Measurements from ENCODE around the gene PPT1.
"Not testable (repeated sequence)": the region's sequence is repeated elsewhere in the genome, so short reads cannot be mapped to it uniquely, and the experiment has no call there.

PPT1 gene

DNA sequence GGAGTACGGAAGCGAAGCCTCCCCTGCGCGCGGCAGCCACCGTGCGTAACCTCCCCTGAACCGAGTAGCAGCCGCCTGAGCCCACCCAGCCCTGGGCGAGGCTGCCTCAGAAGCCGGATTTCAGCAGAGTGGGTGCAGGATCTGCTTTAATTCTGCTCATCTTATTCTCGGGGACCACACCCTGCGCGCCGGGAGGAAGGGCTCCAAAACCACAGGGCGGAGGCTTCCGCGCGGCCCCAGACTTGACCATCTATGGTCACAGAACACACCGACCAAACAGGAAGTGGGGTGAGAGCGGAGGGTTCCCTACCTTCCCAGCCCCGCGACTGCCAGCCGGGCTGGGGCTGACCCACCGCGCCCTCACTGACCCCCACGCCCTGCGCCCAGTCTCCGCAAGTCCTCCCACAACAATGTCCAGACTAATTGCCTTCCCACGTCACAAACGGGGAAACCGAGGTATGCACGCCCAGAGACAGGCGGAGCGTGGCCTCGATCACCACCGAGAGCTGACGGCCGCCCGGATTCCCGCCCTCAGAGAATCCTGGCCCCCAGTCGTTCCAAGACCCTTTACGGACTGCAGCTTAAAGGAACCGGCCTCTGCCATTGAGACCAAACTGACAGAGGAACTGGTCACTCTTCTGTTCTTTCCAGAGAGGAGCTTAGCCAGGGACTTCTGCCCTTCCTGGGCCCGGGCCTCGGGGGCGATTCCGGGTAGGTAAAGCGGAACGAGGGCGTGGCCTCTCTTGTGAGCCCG, 57.1 kb downstream of the PPT1 start:
- H3K4me3 ChIP-seq (ENCODE audit: low read depth, low read length) = peak overlapping the region; percentile 97
- no peak for DNase-seq (ENCODE audit: low read depth)

GRCh38 chr1:40039245-40039756, 57.8 kb downstream of the PPT1 start:
- peak; percentile 30 for DNase-seq (ENCODE audit: low read depth)
- H3K4me3 ChIP-seq (ENCODE audit: low read depth, low read length) = peak overlapping the region; percentile 97
- TF ChIP-seq, protein P1, sequence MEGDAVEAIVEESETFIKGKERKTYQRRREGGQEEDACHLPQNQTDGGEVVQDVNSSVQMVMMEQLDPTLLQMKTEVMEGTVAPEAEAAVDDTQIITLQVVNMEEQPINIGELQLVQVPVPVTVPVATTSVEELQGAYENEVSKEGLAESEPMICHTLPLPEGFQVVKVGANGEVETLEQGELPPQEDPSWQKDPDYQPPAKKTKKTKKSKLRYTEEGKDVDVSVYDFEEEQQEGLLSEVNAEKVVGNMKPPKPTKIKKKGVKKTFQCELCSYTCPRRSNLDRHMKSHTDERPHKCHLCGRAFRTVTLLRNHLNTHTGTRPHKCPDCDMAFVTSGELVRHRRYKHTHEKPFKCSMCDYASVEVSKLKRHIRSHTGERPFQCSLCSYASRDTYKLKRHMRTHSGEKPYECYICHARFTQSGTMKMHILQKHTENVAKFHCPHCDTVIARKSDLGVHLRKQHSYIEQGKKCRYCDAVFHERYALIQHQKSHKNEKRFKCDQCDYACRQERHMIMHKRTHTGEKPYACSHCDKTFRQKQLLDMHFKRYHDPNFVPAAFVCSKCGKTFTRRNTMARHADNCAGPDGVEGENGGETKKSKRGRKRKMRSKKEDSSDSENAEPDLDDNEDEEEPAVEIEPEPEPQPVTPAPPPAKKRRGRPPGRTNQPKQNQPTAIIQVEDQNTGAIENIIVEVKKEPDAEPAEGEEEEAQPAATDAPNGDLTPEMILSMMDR (IDR thresholded peaks at IDR 0.05; ENCODE audit: control insufficient read depth, extremely low read depth, insufficient read depth) = peak; percentile 17; the same call in 1 of the 2 replicates

More for the DNA sequence above, 57.1 kb downstream of the PPT1 start:
- TF ChIP-seq, protein P1 (IDR thresholded peaks at IDR 0.05; ENCODE audit: control insufficient read depth, extremely low read depth, insufficient read depth) = no peak

DNA sequence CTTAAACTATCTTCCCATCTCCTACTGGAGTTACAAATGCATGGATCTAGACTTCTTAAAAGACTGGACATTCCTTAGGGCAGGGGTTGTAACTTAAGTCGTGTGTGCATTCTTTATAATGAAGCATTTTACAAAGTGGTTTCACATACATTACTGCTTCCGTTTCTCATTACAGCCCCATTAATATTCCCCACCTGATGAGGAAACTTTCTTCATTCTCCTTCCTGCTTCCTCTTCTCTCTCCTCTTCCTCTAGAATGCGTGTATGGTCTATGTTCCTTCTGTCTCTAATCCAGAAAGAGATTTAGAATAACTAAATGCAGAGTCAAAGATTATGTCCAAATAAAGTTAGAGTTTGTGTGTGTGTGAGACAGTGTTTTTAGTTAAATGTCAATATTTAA, 58.4 kb downstream of the PPT1 start:
- TF ChIP-seq, protein P1 (IDR thresholded peaks at IDR 0.05; ENCODE audit: control insufficient read depth, extremely low read depth, insufficient read depth) = no peak
- no peak overlapping the region for H3K4me3 ChIP-seq (ENCODE audit: low read depth, low read length)
- no peak for DNase-seq (ENCODE audit: low read depth)

DNA sequence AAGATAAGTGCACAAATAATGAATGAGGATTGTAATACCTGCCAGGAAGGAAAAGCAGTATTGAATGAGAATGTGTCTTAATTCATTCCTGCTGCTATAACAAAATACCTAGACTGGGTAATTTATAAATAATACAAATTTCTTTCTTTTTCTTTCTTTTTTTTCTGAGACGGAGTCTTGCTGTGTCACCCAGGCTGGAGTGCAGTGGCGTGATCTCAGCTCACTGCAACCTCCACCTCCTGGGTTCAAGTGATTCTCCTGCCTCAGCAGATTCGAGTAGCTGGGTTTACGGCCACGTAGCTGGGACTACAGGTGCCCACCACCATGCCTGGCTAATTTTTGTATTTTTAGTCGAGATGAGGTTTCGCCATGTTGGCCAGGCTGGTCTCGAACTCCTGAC, 59.8 kb downstream of the PPT1 start:
- H3K4me3 ChIP-seq (ENCODE audit: low read depth, low read length); DNase-seq (ENCODE audit: low read depth): not testable (repeated sequence)

DNA sequence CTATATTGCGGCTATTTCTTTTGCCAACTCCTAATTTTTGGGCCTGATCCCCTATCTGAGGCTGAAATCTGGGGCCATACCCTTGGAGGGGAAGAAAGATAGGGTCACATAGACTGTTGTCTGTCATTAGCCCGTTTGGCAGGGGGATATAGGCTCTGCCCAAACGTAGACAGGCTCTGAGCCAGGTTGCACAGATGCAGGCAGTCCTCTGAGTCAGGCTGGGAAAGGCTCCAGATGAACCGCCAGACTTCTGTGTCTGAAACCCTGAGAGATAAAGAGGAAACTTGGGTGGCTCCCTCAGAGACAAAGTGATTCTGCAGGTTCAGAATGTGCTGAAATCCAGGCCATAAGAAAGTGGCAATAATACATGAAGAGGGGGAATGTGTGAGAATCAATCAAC, 60.5 kb downstream of the PPT1 start:
- H3K4me3 ChIP-seq (ENCODE audit: low read depth, low read length) = no peak overlapping the region
- TF ChIP-seq, protein P1 (IDR thresholded peaks at IDR 0.05; ENCODE audit: control insufficient read depth, extremely low read depth, insufficient read depth) = no peak
- peak; percentile 82 for DNase-seq (ENCODE audit: low read depth)

DNA sequence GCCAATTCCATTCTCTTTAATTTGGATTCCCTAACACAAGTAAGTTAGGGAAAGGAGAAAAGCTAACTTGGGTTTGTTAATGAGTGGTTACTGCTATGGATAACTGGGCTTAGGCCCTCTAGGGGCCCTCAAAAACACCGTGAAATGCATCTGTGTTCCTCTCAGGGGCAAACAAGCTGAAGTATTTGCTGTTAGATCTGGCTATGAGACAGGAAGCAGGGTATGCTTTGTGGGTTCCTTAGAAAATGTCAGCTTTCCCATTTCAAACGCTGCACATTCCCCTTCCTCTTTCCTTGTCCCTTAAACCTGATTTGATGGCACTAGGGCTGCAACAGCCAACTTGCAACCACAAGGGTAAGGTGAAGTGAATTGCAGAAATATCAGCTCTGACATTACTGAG, 62.2 kb downstream of the PPT1 start:
- H3K4me3 ChIP-seq (ENCODE audit: low read depth, low read length) = no peak overlapping the region

DNA sequence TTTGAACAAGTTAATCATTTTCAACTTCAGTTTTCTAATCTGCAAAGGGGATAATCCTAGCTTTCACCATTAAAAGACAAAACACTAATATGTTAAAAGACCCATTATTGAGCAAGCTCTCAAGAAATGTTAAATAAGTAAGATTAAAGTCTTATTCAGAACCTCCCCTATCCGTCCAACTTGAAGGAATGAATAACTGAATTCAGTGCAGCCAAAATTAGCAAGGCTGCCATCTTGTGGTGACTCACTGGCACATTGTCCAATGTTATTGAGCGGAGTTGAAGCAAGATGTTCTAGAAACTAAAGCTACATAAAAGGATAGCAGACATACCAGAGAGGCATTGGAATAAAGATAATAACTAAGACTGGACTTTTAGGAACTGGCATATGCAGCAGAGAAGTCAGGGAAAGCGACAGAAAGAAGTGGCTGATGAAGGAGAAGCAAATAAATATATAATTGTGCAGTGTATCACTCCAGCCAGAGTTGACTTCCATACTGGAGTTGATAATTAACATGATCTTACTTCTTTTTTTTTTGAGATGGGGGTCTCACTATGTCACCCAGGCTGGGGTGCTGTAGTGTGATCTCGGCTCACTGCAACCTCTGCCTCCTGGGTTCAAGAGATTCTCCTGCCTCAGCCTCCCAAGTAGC, 64.7 kb downstream of the PPT1 start:
- peak; percentile 45 for DNase-seq (ENCODE audit: low read depth)
- TF ChIP-seq, protein P1 (IDR thresholded peaks at IDR 0.05; ENCODE audit: control insufficient read depth, extremely low read depth, insufficient read depth) = peak; percentile 87
- no peak overlapping the region for H3K4me3 ChIP-seq (ENCODE audit: low read depth, low read length)

More for the DNA sequence above, 62.2 kb downstream of the PPT1 start:
- TF ChIP-seq, protein P1 (IDR thresholded peaks at IDR 0.05; ENCODE audit: control insufficient read depth, extremely low read depth, insufficient read depth) = no peak
- DNase-seq (ENCODE audit: low read depth) = no peak

All from LNCaP clone FGC (cell line).